Measurements from ENCODE around the gene BMPR1B. TPM values are rescaled to one million over a fixed set of nuclear protein-coding genes. Genes with fewer than 3 reads are reported as not detected.

BMPR1B gene
- total and polyA plus RNA-seq, 2 donors (not counting 1 experiment from before 2014, with no cell fraction given): not detected

GRCh38 chr4:94936854-94937253 is 179.1 kb downstream of the BMPR1B start:
- Mint-ChIP-seq H3K9me3 (ENCODE audit: insufficient read depth) (no peaks in the 10 kb centered on the region), H3K4me3 (no peak overlapping the region), H3K27me3 (no peaks in the 10 kb centered on the region), H3K27ac (no peak overlapping the region), H3K4me1 (no peaks in the 10 kb centered on the region)
- H3K4me3 ChIP-seq (ENCODE audit: control extremely low read depth in 1 of 5, extremely low read depth in 1 of 5, insufficient read depth in 1 of 5, low read depth in 2 of 5, low read length in 4 of 5): no peak overlapping the region
- WGBS (ENCODE audit: insufficient coverage): 94% methylated on average over 2 of the region's 4 CpGs
- no peak for ATAC-seq (ENCODE audit: low read depth)
- no peak for DNase-seq
- H4K20me1 ChIP-seq (ENCODE audit: control insufficient read depth, insufficient read depth, low read length, poor library complexity, severe bottlenecking): no peaks in the 10 kb centered on the region
- H3K27ac ChIP-seq (ENCODE audit: low read length in 2 of 2): no peak overlapping the region
- no peak overlapping the region for H3K4me2 ChIP-seq (replicated peaks; ENCODE audit: low read depth, low read length, poor library complexity, severe bottlenecking)
- no peak overlapping the region for H3K9ac ChIP-seq (ENCODE audit: low read length)
- intact Hi-C loops (cut with micrococcal nuclease): no loop called here
- no peaks in the 10 kb centered on the region for H3K79me2 ChIP-seq (ENCODE audit: control insufficient read depth, insufficient read depth, low read length)
- no peaks in the 10 kb centered on the region for H3K4me1 ChIP-seq (ENCODE audit: control insufficient read depth in 2 of 2, insufficient read depth in 2 of 2, low read length in 2 of 2)
- H2AFZ ChIP-seq (ENCODE audit: insufficient read depth, low read depth, low read length, poor library complexity, severe bottlenecking): no peak overlapping the region
- H3K9me3 ChIP-seq (ENCODE audit: control extremely low read depth in 1 of 3, control insufficient read depth in 2 of 3, insufficient read depth in 1 of 3, low read length in 2 of 3): no peaks in the 10 kb centered on the region
- ChIA-PET CTCF (no interaction called here), POLR2A (no interaction called here)
- TF ChIP-seq EZH2 (IDR thresholded peaks at IDR 0.05; ENCODE audit: borderline replicate concordance, insufficient read depth, low read depth, low read length, poor library complexity, severe bottlenecking): no peak
- TF ChIP-seq, protein P1, sequence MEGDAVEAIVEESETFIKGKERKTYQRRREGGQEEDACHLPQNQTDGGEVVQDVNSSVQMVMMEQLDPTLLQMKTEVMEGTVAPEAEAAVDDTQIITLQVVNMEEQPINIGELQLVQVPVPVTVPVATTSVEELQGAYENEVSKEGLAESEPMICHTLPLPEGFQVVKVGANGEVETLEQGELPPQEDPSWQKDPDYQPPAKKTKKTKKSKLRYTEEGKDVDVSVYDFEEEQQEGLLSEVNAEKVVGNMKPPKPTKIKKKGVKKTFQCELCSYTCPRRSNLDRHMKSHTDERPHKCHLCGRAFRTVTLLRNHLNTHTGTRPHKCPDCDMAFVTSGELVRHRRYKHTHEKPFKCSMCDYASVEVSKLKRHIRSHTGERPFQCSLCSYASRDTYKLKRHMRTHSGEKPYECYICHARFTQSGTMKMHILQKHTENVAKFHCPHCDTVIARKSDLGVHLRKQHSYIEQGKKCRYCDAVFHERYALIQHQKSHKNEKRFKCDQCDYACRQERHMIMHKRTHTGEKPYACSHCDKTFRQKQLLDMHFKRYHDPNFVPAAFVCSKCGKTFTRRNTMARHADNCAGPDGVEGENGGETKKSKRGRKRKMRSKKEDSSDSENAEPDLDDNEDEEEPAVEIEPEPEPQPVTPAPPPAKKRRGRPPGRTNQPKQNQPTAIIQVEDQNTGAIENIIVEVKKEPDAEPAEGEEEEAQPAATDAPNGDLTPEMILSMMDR (IDR thresholded peaks at IDR 0.05): no peak
- H3K27me3 ChIP-seq (replicated peaks in 1 of 4; ENCODE audit: control extremely low read depth in 1 of 4, control insufficient read depth in 3 of 4, insufficient read depth in 4 of 4, low read length in 3 of 4): no peaks in the 10 kb centered on the region
- no peaks in the 10 kb centered on the region for H3K36me3 ChIP-seq (replicated peaks in 1 of 2; ENCODE audit: control extremely low read depth in 1 of 2, control insufficient read depth in 1 of 2, extremely low read depth in 1 of 2, insufficient read depth in 2 of 2, low read length in 1 of 2)

DNA sequence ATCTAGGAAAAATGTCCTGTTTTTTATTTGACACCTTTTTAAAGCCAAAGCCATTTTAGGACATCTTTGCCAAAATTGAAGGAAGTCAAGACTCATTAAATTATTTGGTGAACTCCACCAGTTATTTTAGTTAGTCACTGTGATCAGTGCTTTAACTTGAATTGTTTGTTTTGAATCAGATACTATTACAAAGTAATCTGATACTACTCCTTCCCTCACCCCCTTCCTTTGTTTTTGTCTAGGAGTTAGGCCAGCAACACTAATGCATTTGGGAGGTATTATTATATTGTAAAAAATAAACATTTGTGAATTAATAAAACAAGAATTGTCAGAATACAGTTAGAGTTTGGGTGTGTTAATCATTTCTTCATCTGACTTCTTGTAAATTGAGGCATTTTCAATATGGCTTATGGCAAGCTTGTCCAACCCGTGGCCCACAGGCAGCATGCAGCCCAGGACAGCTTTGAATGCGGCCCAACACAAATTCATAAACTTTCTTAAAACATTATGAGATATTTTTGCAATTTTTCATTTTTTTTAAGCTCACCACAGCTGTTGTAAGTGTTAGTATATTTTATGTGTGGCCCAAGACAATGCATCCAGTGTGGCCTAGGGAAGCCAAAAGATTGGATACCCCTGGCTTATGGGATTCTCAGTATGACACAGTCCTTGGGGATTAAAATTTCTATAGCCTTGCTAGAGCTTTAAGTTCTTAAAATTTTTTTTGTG is 182.2 kb downstream of the BMPR1B start:
- no peak for TF ChIP-seq EZH2 (IDR thresholded peaks at IDR 0.05; ENCODE audit: borderline replicate concordance, insufficient read depth, low read depth, low read length, poor library complexity, severe bottlenecking)
- TF ChIP-seq, protein P1 (IDR thresholded peaks at IDR 0.05): no peak
- no peak overlapping the region for H3K4me2 ChIP-seq (replicated peaks; ENCODE audit: low read depth, low read length, poor library complexity, severe bottlenecking)
- no peaks in the 10 kb centered on the region for H3K79me2 ChIP-seq (ENCODE audit: control insufficient read depth, insufficient read depth, low read length)

More for the DNA sequence above, 182.2 kb downstream of the BMPR1B start:
- Histone ChIP-seq H3K27me3 (replicated peaks in 1 of 4; ENCODE audit: control extremely low read depth in 1 of 4, control insufficient read depth in 3 of 4, insufficient read depth in 4 of 4, low read length in 3 of 4) (no peaks in the 10 kb centered on the region), H3K4me3 (ENCODE audit: control extremely low read depth in 1 of 5, extremely low read depth in 1 of 5, insufficient read depth in 1 of 5, low read depth in 2 of 5, low read length in 4 of 5) (no peak overlapping the region), H3K9me3 (ENCODE audit: control extremely low read depth in 1 of 3, control insufficient read depth in 2 of 3, insufficient read depth in 1 of 3, low read length in 2 of 3) (no peaks in the 10 kb centered on the region), H4K20me1 (ENCODE audit: control insufficient read depth, insufficient read depth, low read length, poor library complexity, severe bottlenecking) (no peaks in the 10 kb centered on the region), H3K9ac (ENCODE audit: low read length) (no peak overlapping the region), H3K4me1 (ENCODE audit: control insufficient read depth in 2 of 2, insufficient read depth in 2 of 2, low read length in 2 of 2) (no peaks in the 10 kb centered on the region), H3K27ac (ENCODE audit: low read length in 2 of 2) (no peak overlapping the region), H2AFZ (ENCODE audit: insufficient read depth, low read depth, low read length, poor library complexity, severe bottlenecking) (no peak overlapping the region), H3K36me3 (replicated peaks in 1 of 2; ENCODE audit: control extremely low read depth in 1 of 2, control insufficient read depth in 1 of 2, extremely low read depth in 1 of 2, insufficient read depth in 2 of 2, low read length in 1 of 2) (no peaks in the 10 kb centered on the region)
- ChIA-PET CTCF (no interaction called here), POLR2A (no interaction called here)
- intact Hi-C loops (cut with micrococcal nuclease): no loop called here
- DNase-seq: no peak
- no peak overlapping the region for H3K27ac Mint-ChIP-seq
- no peaks in the 10 kb centered on the region for H3K9me3 Mint-ChIP-seq (ENCODE audit: insufficient read depth)
- no CpG with 5 or more reads among the region's 2 CpGs for WGBS (ENCODE audit: insufficient coverage)
- no peak for ATAC-seq (ENCODE audit: low read depth)
- H3K4me1 Mint-ChIP-seq: no peaks in the 10 kb centered on the region
- H3K4me3 Mint-ChIP-seq: no peak overlapping the region
- no peaks in the 10 kb centered on the region for H3K27me3 Mint-ChIP-seq
